Cardiac atrium fibroblast (primary cell): Measurements from ENCODE around the gene OR10R2. TPM values are rescaled to one million over a fixed set of nuclear protein-coding genes. Genes with fewer than 3 reads are reported as not detected.

Experiments
- total RNA-seq: library from RNA; depleted of rRNA; stranded (reverse); fragments of >200 nt; gene quantifications from 2 replicates; pipeline ENCODE4 v1.2.3, GENCODE V29; 2015

The OR10R2 gene
- not detected in 2 replicates for total RNA-seq

GRCh38 chr1:158471920-158472319 lies at the start of gene OR10R2:
Gene OR10R2 (plus strand): TSS chr1:158472220. CDS start chr1:158472326, 106 bp downstream.

GRCh38 chr1:158426137-158426536 lies 45.9 kb upstream of the OR10R2 start, which contains the start of gene OR10K2:
Gene OR10K2 (minus strand): TSS chr1:158426237. CDS start chr1:158420866, 5,371 bp downstream.

GRCh38 chr1:158461534-158461933 lies 10.5 kb upstream of the OR10R2 start, which contains the start of gene OR10K1:
Gene OR10K1 (plus strand): TSS chr1:158461834. CDS start chr1:158465562, 3,728 bp downstream.

Other genes starting within 250 kb of the OR10R2 start
- gene CD1A, start 217.8 kb upstream of the OR10R2 start, total RNA-seq, result not detected in 2 replicates
- not detected in 2 replicates for gene CD1C, start 182.3 kb upstream of the OR10R2 start, total RNA-seq
- gene CD1B, start 140.7 kb upstream of the OR10R2 start, total RNA-seq, result not detected in 2 replicates
- not detected in 2 replicates for gene CD1E, start 118.3 kb upstream of the OR10R2 start, total RNA-seq
- not detected in 2 replicates for gene OR10T2, start 72.8 kb upstream of the OR10R2 start, total RNA-seq
- not detected in 2 replicates for gene OR10K2, start 46.0 kb upstream of the OR10R2 start, total RNA-seq
- not detected in 2 replicates for gene OR10K1, start 10.4 kb upstream of the OR10R2 start, total RNA-seq
- gene OR6Y1, start 82.2 kb downstream of the OR10R2 start, total RNA-seq, result not detected in 2 replicates
- gene OR6P1, start 98.4 kb downstream of the OR10R2 start, total RNA-seq, result not detected in 2 replicates
- gene OR10X1, start 107.7 kb downstream of the OR10R2 start, total RNA-seq, result not detected in 2 replicates
- not detected in 2 replicates for gene OR10Z1, start 133.0 kb downstream of the OR10R2 start, total RNA-seq
- not detected in 2 replicates for gene SPTA1, start 214.5 kb downstream of the OR10R2 start, total RNA-seq
- not detected in 2 replicates for gene OR6K2, start 228.4 kb downstream of the OR10R2 start, total RNA-seq
- not detected in 2 replicates for gene OR6K3, start 248.5 kb downstream of the OR10R2 start, total RNA-seq